T-helper 22 cell (primary cell): ENCODE data around the gene EIF4G2.
"Not testable (repeated sequence)": the region's sequence is repeated elsewhere in the genome, so short reads cannot be mapped to it uniquely, and the experiment has no call there.

Source experiments
- DNase-seq: peaks from one replicate; pipeline ENCODE4 v3.0.0-alpha.2; 2020; ENCODE audit warnings: low read depth

EIF4G2 gene

DNA sequence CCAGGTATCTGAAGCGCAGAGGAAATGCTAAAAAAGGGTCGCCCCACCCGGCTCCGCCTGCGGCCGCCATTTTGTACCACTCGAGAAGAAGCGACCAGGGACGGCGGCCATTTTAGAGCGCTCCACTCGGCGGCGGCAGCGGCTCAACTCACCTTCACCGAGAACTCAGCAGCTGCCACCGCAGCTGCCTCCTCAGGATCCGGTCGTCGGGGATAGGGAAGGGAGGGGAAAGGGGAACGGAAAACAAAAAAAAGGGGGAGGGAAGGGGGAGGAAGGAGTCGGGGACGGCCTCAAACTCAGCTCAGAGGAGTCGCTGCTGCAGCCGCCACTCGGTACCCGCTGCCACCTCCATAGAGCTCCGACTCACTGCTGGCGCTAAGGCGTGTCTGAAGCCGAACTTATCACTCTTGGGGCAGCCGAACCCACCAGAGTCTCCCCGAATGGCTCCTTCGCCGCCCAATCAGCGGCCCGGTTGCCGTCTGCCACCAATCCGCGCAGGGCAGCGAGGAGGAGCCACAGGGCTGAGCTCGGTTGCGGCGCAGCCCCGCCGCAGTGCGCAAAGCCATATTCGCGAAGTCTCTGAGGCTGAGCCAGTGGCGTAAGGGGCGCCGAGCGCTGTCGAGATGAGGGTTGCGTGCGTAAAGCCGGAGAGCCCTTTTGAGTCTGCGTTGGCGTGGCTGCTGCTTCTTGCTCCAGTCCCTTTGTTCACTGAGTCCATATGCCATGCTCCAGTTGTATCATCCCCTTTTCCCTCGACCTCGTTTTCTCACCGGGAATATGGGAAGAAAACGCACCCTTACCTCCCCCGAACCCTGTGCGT, at the start of gene EIF4G2:
Gene EIF4G2 (minus strand): TSS at position 374 of the 820 bp plus-strand sequence.
- DNase-seq: peak; percentile 97

DNA sequence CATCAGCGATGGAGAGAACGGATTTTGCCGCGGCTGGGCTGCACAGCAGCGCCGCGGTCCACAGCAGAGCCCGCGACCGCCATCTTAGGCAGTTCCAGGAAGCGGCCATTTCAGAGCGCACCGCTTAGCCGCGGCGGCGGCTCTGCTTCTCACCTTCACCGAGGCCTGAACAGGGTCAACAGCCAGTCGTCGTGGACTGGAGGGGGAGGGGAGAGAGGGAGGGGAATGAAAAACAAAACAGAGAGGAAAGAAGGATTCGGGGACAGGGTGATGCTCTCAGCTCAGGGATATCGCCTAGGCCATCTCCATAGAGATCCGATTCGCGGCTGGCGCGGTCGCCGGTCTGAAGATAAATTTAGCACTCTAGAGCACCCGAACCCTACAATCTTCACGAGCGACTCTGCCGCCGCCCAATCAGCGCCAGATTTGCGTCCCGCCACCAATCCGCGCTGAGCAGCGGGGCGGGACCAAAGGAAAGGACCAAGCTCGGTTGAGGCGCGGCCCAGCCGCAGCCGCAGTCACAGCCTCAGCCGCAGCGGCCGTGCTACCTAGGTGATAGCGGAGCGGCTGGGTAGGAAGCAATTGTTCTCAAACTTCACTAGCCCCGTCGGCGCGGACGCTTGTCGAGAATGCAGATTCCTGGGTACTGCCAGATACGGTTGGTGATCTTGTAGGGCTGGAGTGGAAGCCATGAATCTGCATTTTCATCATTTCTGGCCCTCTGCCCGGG, 49.1 kb upstream of the EIF4G2 start, which contains the start of gene ZBED5:
Gene ZBED5 (minus strand): TSS at position 345 of the 730 bp plus-strand sequence. CDS start 3,108 bp downstream, outside the sequence.
- DNase-seq: peak; percentile 89

DNA sequence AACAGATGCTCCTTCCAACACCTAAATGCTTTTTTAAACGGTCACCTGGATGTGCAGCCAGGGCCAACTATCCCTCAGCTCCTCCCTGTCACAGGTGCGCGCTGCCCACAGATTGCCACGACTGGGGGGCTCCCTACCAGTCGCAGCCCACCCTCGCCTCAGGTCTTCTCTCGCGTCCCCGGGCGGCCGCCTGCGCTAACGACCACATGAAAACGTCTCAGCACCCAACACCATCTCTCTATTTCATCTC, 48.7 kb upstream of the EIF4G2 start:
- DNase-seq: no peak

DNA sequence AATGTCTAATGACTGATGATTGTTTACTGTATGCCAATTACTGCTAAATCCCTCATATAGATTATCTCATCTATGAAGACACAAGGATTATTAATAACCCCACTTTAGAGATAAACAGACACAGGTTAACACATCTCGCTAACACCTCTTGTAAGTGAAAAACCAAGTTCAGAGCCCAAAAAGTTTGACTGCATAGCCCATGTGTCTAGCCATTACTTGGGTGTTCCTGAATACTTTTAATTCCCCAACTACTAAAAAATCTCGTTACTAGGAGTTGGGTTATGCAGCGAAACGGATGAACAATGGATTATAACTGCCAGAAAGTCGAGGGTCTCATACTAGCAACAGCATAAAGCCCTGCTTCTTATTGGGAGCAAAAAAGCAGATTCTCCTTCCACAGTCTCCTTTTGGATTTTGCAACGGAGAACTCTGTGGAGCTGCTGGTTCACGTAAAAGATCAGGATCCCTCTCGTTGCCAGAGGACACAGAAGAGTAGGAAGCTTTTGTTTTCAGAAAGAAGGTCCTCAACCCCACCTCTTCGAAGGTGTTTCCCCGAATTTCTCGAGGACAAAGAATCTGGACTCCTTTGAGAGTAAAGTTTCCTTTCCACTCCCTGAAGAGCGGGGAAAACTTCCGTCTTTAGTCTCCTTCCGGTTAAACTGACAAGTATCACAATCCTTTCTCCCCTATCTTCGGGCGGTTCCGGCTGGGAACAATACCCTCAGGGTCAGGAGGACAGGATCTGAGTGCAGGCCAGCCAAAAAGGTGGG, 48.1 kb upstream of the EIF4G2 start:
- DNase-seq: no peak

DNA sequence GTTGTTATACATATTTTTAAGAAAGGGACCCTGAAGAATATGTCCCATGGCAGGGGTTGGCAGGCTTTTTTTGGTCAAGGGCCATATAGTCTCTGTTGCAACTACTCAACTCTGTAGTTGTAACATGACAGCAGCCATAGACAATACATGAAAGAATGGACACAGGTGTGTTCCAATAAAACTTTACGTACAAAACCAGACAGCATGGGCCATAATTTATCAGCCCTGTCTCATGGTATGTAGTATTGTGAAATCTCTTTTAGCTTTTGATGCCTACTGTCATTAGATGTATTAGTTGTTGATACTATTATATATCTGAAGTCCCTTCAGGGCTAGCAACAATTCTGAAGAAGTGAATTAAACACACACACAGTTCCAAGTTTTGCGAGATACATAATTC, 46.6 kb upstream of the EIF4G2 start:
- no peak for DNase-seq

DNA sequence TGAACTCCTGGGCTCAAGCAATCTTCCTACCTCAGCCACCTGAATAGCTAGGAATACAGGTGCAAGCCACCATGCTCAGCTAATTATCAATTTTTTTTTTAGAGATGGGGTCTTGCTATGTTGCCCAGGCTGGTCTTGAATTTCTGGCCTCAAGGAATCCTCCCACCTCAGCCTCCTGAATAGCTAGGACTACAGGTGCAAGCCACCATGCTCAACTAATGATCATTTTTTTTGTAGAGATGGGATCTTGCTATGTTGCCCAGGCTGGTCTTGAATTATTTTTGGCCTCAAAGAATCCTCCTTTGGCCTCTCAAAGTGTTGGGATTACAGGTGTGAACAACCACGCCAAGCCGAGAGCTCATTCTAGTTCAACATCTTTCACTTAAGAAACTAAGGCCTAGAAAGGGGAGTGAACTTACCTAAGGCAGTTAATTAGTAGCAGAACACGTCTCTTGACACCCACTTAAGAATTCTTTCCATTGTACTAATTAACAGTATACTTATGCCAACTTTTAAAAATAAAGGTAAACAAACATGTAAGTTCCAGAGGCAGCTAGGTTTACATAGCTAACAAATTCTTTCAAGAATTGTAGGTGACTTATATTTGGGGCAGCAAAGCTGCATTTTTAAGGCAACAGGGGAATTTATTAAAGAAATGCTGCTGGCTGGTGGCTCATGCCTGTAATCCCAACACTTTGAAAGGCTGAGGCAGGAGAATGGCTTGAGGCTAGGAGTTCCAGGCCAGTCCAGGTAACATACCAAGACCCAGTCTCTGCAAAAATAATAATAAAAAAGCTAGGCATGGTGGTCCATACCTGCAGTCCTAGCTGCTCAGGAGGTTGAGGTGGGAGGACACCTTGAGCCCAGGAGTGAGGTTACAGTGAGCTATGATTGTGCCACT, 39.5 kb upstream of the EIF4G2 start:
- no peak for DNase-seq

DNA sequence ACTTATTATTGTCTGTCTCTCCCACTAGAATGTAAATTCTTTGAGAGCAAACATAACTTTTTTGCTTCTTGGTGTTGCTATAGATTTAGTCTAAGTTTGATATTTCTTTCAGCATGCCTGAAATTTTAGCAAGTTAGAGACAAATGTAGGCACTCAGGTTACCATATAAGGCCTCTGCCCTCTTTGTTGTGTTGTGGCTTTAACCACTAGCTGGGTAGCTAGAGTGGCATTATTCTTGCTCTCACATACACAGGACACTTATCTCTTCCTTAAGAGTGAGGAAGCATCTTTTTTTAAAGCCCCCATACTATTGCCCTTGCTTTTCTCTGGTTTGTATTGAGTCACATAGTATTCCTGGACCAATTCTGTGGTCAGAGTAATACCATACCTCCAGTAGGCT, 37.9 kb upstream of the EIF4G2 start:
- no peak for DNase-seq

DNA sequence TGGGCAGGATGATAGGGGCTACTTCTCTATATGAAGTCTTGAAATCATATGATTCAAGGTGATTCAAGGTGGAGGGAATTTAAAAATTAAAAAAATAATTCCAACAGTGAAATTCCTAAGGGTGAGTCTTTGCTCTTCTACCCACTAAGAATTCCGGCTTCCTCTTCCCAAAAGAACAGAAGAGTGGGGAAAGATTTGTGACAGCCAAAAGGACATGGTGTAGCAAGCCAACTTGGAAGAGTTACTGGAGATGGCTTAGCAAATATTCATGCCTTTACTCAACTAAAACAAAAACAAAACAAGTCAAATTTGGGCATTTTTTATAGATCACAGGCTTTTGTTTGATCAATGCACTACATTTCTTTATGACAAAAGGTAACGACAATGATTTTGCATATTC, 36.9 kb upstream of the EIF4G2 start:
- DNase-seq: no peak

DNA sequence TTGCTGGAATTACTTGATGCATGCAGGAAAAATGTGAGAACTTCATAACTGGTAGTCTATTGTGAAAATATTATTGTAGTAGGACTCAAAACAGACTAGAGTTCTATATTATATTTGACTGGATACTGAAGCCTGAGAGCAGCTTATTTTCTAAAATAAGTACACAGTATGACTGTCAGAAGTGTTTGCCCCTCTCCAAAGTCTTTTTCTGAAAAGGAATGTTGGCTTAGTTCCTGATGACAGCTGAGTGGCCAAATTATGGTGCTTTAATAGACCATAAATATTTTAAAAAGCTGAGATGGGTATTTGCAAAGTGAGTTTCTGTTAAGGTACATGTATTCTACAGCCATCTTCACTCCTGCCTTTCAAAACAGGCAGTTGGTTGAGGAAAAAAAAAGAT, 36.1 kb upstream of the EIF4G2 start:
- DNase-seq: no peak

DNA sequence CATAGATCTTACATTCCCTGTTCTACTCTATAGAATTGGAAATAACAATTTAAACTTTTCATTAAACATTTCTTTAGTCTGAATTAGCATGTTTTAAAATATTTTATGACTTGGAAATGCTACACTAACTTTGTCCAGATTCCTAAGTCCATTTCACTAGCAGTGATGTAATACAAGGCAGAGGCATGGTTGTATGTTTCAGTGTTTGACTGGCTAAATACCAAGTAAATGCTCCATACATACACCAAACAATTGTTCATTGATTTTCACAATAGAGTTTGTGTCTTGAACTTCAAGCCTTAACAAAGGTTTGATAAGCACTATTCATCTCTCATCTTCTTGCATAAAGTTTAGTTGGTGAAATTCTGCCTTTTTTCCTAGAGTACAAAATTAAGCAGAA, 35.6 kb upstream of the EIF4G2 start:
- no peak for DNase-seq

DNA sequence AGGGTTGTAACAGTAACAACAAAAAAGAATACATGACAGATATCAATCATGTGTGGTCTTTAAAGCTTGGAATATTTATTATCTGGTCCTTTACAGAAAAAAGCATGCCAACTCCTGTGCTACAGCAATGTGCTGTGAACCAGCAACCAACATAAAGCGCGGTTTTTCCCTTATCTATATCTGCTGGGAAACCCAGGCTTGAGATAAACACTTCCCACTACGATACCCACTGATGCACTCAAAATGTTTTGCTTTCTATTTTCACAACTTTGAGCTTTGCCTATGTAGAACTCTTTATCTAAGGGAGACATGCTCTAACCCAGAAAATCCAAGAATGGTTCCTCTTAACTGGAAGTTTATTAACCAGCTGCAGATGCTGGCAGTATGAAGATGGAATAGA, 30.2 kb upstream of the EIF4G2 start:
- DNase-seq: no peak

DNA sequence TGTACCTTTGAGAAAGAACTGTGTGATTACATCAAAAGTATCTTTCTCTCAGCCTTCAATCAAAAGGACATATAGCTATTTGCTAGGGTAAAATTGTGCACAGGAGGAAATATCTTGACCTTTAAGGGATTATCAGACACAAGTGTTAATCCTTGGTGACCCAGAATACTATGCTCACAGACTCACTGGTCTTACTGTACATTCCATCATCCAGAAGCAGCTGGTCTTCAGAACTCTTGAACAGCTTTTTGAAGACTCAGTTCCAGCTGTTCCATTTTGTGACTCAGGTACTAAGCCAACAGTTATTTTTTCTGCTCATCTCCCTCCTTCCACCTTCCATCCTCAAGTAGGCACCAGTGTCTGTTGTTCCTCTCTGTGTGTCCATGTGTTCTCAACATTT, 29.4 kb upstream of the EIF4G2 start:
- no peak for DNase-seq

DNA sequence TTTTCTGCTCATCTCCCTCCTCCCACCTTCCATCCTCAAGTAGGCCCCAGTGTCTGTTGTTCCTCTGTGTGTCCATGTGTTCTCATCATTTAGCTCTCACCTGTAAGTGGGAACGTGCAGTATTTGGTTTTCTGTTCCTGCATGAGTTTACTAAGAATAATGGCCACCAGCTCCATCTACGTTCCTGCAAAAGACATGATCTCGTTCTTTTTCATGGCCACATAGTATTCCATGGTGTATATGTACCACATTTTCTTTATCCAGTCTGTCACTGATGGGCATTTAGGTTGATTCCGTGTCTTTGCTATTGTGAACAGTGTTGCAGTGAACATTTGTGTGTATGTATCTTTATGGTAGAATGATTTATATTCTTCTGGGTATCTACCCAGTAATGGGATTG, 28.2 kb upstream of the EIF4G2 start:
- not testable (repeated sequence) for DNase-seq

DNA sequence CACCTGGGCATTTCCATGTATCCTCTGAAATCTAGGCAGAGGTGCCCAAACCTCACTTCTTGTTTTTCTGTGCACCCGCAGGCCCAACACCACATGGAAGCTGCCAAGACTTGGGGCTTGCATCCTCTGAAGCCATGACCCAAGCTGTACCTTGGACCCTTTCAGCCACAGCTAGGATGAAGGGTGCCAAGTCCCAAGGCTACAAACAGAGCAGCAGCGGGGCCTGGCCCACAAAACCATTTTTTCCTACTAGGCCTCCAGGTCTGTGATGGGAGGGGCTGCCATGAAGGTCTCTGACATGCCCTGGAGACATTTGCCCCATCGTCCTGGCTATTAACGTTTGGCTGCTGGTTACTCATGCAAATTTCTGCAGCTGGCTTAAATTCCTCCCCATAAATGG, 20.4 kb upstream of the EIF4G2 start:
- no peak for DNase-seq

DNA sequence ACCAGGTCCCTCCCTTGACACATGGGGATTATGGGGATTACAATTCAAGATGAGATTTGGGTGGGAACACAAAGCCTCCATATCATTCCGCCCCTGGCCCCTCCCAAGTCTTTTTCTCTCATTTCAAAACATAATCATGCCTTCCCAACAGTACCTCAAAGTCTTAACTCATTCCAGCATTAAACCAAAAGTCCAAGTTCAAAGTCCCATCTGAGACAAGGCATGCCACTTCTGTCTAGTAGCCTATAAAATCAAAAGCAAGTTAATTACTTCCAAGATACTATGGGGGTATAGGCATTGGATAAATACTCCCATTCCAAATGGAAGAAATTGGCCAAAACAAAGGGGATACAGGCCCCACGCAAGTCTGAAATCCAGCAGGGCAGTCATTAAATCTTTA, 19.7 kb upstream of the EIF4G2 start:
- no peak for DNase-seq

DNA sequence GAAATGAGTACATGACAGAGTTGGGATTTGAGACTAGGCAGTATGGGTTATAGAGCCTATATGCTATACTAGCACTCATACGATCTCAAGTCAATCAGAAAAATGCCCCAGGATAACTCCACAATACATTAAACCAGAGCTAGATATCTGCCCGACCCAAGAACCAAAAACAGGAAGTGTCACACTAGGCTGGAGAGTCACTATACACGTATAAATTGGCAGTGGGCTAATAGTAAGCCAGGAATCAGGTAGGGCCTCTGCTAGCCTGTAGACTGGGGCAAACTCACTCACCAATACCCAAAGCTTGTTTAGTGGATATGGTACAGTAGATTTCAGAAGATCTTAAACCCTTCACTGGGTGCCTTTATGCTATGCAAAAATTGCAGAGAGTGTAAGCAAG, 16.2 kb upstream of the EIF4G2 start:
- DNase-seq: no peak

DNA sequence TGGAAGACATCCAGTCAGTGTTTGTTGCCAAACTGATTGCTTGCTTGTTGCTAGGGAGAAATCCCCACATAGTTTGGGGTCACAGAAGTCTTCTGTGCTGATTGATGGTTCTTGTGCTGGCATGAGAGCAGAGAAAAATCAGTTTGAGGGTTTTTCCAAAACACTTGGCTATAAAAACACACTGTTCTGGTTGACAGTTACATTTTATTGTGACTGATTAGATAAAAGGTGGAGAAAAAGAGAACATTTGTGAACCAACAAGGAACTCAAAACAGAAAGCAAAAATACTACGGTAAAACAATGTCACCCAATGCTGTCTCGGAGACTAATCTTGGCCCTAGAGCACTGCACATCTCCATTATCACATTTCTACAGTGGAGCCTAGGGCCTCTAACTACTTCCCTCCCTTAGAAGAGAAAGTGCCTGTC, 14.4 kb upstream of the EIF4G2 start:
- DNase-seq: no peak

DNA sequence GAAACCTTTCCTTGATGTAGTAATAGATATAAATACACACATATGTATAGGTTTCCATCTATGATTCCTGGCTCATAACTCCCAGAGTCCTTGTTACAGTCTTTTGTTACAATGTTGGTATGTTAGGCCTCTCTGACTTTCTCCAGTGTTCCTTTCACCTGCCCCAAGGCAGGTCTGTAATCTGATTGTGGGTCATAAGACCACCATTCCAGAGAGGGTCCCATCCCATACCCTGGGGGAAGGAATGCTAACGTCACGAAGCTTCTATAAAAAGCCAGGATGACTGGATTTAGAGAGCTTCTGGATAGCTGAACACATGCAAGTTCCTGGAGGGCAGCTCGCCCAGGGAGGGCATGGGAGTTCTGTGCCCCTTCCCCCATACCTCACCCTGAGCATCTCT, 13.8 kb upstream of the EIF4G2 start:
- not testable (repeated sequence) for DNase-seq

DNA sequence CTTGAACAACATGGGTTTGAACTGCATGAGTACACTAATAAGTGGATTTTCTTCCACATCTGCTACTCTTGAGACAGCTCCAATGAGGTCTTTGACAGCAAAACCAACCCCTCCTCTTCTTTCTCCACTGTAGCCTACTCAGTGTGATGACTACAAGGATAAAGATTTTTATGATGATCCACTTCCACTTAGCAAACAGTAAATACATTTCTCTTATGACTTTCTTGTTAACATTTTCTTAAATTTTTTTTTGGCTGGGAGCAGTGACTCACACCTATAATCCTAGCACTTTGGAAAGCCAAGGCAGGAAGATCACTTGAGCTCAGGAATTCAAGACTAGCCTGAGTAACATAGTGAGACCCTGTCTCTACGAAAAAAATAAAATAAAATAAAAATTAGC, 9.9 kb upstream of the EIF4G2 start:
- DNase-seq: no peak

DNA sequence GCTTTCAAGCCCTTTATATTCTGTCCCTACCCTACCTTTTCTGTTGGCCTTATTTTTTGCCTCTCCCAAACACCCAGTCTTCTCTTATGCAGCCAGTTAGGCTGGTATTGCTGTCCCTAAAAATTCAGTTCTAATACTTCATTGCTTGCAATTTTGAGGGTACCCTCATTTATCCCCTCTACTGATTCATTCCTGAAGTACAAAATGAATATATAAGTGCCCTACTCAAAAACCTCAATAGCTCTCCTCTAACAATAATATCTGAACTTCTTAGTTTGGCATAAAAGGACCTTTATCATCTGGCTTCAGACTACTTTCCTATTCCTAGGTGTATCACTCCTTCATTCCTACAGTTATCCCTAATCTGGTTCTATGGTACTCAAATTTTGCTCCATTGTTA, 5.2 kb upstream of the EIF4G2 start:
- no peak for DNase-seq

DNA sequence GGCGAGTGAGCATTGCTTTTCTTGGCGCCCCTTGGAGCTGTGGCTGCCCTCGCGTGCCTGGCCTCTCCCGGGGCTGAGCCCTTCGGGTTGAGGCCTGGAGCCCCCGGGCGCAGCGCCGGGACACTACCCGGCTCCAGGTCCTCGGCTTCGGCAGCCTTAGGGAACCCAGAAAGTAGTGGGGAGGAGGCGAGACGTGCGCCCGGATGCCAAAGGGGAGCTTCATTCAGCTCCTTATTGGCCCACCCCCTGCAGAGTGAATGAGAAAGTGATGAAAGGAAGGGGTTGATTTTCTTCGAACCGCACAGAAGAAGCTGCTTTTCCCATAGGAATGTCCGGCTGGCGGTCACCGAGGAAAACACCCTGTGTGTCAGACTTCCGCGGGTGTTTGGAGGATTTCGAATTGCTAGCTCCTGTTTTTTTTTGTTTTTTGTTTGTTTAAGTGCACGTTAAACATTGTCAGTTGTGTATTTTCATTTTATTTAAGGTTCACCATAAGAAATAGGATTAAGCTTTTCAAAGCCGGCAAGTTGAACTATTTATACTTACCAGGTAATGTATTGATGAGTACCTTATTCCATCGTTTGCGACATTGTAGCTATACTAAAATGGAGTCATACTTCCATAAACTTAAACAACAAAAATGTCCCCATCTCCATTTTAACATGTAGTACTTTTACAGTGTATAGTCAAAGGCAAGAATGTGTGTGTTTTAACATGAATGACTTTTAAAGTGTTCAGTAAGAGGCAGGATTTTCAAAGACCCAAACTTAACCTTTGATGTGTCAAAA, 841 bp upstream of the EIF4G2 start:
- peak; percentile 17 for DNase-seq
